OCI-LY3 (cell line): ENCODE results near the gene CCL1.

Experiments used
- EZH2phosphoT487 ChIP-seq: fragments of 200-600 bp; shearing (Covaris generic); IDR thresholded peaks from 2 replicates; pipeline ENCODE4 v1.6.1; 2018; ENCODE audit warnings: antibody characterized with exemption, mixed run types, low read depth
- TF ChIP-seq, protein P1 (sequence below): fragments of 200-600, 300-600 bp; sonication (generic); IDR thresholded peaks from 2 replicates; pipeline ENCODE4 v1.5.1; 2014; ENCODE audit warnings: antibody characterized with exemption, low read length, low read depth

- TF ChIP-seq, protein P1, sequence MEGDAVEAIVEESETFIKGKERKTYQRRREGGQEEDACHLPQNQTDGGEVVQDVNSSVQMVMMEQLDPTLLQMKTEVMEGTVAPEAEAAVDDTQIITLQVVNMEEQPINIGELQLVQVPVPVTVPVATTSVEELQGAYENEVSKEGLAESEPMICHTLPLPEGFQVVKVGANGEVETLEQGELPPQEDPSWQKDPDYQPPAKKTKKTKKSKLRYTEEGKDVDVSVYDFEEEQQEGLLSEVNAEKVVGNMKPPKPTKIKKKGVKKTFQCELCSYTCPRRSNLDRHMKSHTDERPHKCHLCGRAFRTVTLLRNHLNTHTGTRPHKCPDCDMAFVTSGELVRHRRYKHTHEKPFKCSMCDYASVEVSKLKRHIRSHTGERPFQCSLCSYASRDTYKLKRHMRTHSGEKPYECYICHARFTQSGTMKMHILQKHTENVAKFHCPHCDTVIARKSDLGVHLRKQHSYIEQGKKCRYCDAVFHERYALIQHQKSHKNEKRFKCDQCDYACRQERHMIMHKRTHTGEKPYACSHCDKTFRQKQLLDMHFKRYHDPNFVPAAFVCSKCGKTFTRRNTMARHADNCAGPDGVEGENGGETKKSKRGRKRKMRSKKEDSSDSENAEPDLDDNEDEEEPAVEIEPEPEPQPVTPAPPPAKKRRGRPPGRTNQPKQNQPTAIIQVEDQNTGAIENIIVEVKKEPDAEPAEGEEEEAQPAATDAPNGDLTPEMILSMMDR, result no peak
- no peak for TF ChIP-seq EZH2phosphoT487
These were observed 3.0 kb upstream of the CCL1 start for GRCh38 chr17:34366010-34366409.
